ENCODE results near the gene DSG2.

Gene DSG2

GRCh38 chr18:31592506-31593157 is 94.7 kb downstream of the DSG2 start:
- DNase-seq: no peak

DNA sequence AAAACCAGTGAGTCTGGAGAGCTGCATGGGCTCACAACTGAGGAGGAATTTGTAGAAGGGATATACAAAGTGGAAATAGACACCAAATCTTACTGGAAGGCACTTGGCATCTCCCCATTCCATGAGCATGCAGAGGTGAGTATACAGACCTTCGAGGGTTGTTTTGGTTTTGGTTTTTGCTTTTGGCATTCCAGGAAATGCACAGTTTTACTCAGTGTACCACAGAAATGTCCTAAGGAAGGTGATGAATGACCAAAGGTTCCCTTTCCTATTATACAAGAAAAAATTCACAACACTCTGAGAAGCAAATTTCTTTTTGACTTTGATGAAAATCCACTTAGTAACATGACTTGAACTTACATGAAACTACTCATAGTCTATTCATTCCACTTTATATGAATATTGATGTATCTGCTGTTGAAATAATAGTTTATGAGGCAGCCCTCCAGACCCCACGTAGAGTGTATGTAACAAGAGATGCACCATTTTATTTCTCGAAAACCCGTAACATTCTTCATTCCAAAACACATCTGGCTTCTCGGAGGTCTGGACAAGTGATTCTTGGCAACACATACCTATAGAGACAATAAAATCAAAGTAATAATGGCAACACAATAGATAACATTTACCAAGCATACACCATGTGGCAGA is 97.3 kb downstream of the DSG2 start:
- DNase-seq: no peak

DNA sequence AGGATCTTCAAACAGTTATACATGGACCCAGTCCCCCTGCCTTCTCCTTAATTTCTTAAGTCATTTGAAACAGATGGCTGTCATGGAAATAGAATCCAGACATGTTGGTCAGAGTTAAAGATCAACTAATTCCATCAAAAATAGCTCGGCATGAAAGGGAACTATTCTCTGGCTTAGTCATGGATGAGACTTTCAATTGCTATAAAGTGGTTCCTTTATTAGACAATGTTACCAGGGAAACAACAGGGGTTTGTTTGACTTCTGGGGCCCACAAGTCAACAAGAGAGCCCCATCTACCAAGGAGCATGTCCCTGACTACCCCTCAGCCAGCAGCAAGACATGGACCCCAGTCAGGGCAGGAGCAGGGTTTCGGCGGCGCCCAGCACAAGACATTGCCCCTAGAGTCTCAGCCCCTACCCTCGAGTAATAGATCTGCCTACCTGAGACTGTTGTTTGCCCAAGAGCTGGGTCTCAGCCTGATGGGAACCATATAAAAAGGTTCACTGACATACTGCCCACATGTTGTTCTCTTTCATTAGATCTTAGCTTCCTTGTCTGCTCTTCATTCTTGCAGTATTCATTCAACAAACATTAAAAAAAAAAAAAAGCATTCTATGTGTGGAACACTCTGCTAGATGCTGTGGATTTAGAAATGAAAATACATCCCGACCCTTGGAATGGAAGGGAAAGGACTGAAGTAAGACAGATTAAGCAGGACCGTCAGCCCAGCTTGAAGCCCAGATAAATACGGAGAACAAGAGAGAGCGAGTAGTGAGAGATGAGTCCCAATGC is 98.3 kb downstream of the DSG2 start:
- DNase-seq: no peak

DNA sequence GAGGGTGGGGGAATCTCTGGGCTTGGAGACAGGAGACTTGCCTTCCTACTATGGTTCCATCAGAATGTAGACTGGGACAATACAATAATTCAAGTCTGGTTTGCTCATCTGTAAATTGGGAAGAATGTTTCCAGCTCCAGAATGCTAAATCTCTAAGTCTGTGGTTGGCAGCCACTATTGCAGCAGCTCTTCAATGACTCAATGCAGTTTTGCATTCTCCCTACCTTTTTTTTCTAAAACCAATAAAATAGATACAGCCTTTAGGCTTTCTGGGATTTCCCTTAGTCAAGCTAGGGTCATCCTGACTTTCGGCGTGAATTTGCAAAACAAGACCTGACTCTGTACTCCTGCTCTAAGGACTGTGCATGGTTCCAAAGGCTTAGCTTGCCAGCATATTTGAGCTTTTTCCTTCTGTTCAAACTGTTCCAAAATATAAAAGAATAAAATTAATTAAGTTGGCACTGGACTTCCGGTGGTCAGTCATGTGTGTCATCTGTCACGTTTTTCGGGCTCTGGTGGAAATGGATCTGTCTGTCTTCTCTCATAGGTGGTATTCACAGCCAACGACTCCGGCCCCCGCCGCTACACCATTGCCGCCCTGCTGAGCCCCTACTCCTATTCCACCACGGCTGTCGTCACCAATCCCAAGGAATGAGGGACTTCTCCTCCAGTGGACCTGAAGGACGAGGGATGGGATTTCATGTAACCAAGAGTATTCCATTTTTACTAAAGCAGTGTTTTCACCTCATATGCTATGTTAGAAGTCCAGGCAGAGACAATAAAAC is 100.2 kb downstream of the DSG2 start:
- DNase-seq: no peak
